ENCODE data around the gene ARL16.

- TF ChIP-seq, protein P1, sequence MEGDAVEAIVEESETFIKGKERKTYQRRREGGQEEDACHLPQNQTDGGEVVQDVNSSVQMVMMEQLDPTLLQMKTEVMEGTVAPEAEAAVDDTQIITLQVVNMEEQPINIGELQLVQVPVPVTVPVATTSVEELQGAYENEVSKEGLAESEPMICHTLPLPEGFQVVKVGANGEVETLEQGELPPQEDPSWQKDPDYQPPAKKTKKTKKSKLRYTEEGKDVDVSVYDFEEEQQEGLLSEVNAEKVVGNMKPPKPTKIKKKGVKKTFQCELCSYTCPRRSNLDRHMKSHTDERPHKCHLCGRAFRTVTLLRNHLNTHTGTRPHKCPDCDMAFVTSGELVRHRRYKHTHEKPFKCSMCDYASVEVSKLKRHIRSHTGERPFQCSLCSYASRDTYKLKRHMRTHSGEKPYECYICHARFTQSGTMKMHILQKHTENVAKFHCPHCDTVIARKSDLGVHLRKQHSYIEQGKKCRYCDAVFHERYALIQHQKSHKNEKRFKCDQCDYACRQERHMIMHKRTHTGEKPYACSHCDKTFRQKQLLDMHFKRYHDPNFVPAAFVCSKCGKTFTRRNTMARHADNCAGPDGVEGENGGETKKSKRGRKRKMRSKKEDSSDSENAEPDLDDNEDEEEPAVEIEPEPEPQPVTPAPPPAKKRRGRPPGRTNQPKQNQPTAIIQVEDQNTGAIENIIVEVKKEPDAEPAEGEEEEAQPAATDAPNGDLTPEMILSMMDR (IDR thresholded peaks at IDR 0.05), result peak in 2 of 5 experiments; percentile 34 to 59
- TF ChIP-seq EP300 (IDR thresholded peaks at IDR 0.05), result peak; percentile 87 to 92
These were observed at the start of gene ARL16, which contains the start of gene HGS for GRCh38 chr17:81683584-81684441.

All from tibial nerve (tissue), 4 donors.